HG03469 (cell line): ENCODE results near the gene ITPKA.

Experiments used
- ATAC-seq: cut with Tn5 transposase; IDR thresholded peaks from one replicate; pipeline ENCODE4 v1.9.1; 2021; ENCODE audit warnings: mild to moderate bottlenecking, moderate library complexity, moderate number of reproducible peaks; ENCODE audit not compliant: unreplicated experiment

ITPKA gene

GRCh38 chr15:41489641-41490040, 4.0 kb upstream of the ITPKA start:
- ATAC-seq = no peak

- no peak for ATAC-seq
Measured at GRCh38 chr15:41490355-41490754, 3.3 kb upstream of the ITPKA start.

- ATAC-seq = no peak
Measured at GRCh38 chr15:41491889-41492288, 1.8 kb upstream of the ITPKA start.

- no peak for ATAC-seq
Measured at GRCh38 chr15:41492597-41493204, 973 bp upstream of the ITPKA start.

- ATAC-seq = no peak
Measured at GRCh38 chr15:41493902-41494189, 172 bp downstream of the ITPKA start.

GRCh38 chr15:41494190-41494921, 682 bp downstream of the ITPKA start:
- ATAC-seq = no peak

GRCh38 chr15:41494922-41495735, 1.5 kb downstream of the ITPKA start:
- ATAC-seq = no peak

GRCh38 chr15:41495736-41496599, 2.3 kb downstream of the ITPKA start:
- no peak for ATAC-seq

GRCh38 chr15:41498657-41499056, 5.0 kb downstream of the ITPKA start:
- ATAC-seq = no peak

- no peak for ATAC-seq
Measured at GRCh38 chr15:41499109-41499851, 5.6 kb downstream of the ITPKA start.

- ATAC-seq = no peak
Measured at GRCh38 chr15:41501191-41501917, 7.7 kb downstream of the ITPKA start.

GRCh38 chr15:41501931-41502794, 8.5 kb downstream of the ITPKA start:
- ATAC-seq = no peak

GRCh38 chr15:41502795-41503668, 9.4 kb downstream of the ITPKA start:
- ATAC-seq = no peak

- ATAC-seq = no peak
Measured at GRCh38 chr15:41503669-41504010, 10.0 kb downstream of the ITPKA start.

GRCh38 chr15:41504751-41505492, 11.2 kb downstream of the ITPKA start:
- no peak for ATAC-seq

- ATAC-seq = no peak
Measured at GRCh38 chr15:41505776-41506175, 12.1 kb downstream of the ITPKA start.

GRCh38 chr15:41506796-41507341, 13.2 kb downstream of the ITPKA start:
- ATAC-seq = no peak
